A549 (cell line): Measurements from ENCODE around the gene MYOM1. TPM values are rescaled to one million over a fixed set of nuclear protein-coding genes. Genes with fewer than 3 reads are reported as not detected.

ENCODE experiments used
- ATAC-seq, 2 experiments: fragments of 200-7000 bp in 1 of 2; fragments of >200 bp in 1 of 2; cut with Nextera tagmentation in 1 of 2; cut with Tn5 transposase in 1 of 2; 3 replicates each; pipeline versions ENCODE4 v1.8.0 to v1.9.1; 2018 to 2020; ENCODE audit warnings: mild to moderate bottlenecking in 1 of 2, moderate library complexity in 1 of 2
- CTCF ChIA-PET: fragments of 300-600 bp; sonication (Branson Sonifier 250); formaldehyde crosslinking; extraction: SDS; loops from one replicate; lab custom pipeline; 2021; ENCODE audit warnings: antibody characterized with exemption, inconsistent platforms; lab: Yijun Ruan, JAX
- POLR2A ChIA-PET: fragments of 350-600 bp; formaldehyde crosslinking; extraction: SDS; loops from one replicate; lab custom pipeline; 2021; ENCODE audit warnings: antibody characterized with exemption, inconsistent platforms; lab: Yijun Ruan, JAX
- DNase-seq, 2 experiments: peaks; one replicate each; pipeline versions ENCODE4 v3.0.0 to v3.0.0-alpha.2; 2011 to 2016; ENCODE audit warnings: low read depth in 1 of 2, low spot score in 1 of 2
- FAIRE-seq: peaks from 2 replicates; lab custom pipeline; 2011; peaks lifted over from hg19 to GRCh38; lab: Jason Lieb, UNC
- H3K27ac ChIP-seq, 2 experiments: fragments of >200 bp; sonication (Bioruptor Twin); formaldehyde crosslinking; 3 replicates each; pipeline ENCODE4 v1.5.1; 2016 to 2017
- H3K4me1 ChIP-seq: fragments of >200 bp; sonication (Bioruptor Twin); formaldehyde crosslinking; 3 replicates; pipeline ENCODE4 v1.6.1; 2016
- H3K4me2 ChIP-seq: fragments of >200 bp; sonication (Bioruptor Twin); formaldehyde crosslinking; 3 replicates; pipeline ENCODE4 v1.6.1; 2016
- H3K4me3 ChIP-seq: fragments of >200 bp; sonication (Bioruptor Twin); formaldehyde crosslinking; 3 replicates; pipeline ENCODE4 v1.5.1; 2016
- H3K9me3 ChIP-seq: fragments of >200 bp; sonication (Bioruptor Twin); formaldehyde crosslinking; 3 replicates; pipeline ENCODE4 v1.6.1; 2016
- ATOH8 ChIP-seq: fragments of 250-450 bp; sonication (Bioruptor Pico); IDR thresholded peaks from 2 replicates; pipeline ENCODE4 v1.5.0; 2020; ENCODE audit warnings: low read depth, mild to moderate bottlenecking, moderate library complexity
- BCL3 ChIP-seq: fragments of >200 bp; sonication (Bioruptor Twin); formaldehyde crosslinking; IDR thresholded peaks from 3 replicates; pipeline ENCODE4 v1.6.1; 2016
- BHLHE40 ChIP-seq: IDR thresholded peaks from 2 replicates; pipeline ENCODE4 v1.6.1; 2012; ENCODE audit warnings: low read depth, low read length, inconsistent platforms
- CBX2 ChIP-seq: fragments of 200-600 bp; sonication (generic); IDR thresholded peaks from 2 replicates; pipeline ENCODE4 v1.6.1; 2016; ENCODE audit warnings: low read depth, mild to moderate bottlenecking, borderline replicate concordance
- CEBPB ChIP-seq, 2 experiments: fragments of >200 bp in 1 of 2; sonication (Bioruptor Twin) in 1 of 2; formaldehyde crosslinking in 1 of 2; IDR thresholded peaks; 2 replicates each; pipeline ENCODE4 v1.6.1; 2012 to 2016
- CHD2 ChIP-seq: fragments of 150-350 bp; IDR thresholded peaks from 2 replicates; pipeline ENCODE4 v1.6.1; 2014; ENCODE audit warnings: low read length; ENCODE audit not compliant: partially characterized antibody
- CTCF ChIP-seq: fragments of >200 bp; sonication (Bioruptor Twin); formaldehyde crosslinking; IDR thresholded peaks from 3 replicates; pipeline ENCODE4 v1.5.1; 2016
- EHMT2 ChIP-seq: fragments of 200-600 bp; sonication (generic); IDR thresholded peaks from 2 replicates; pipeline ENCODE4 v1.6.1; 2016; ENCODE audit warnings: antibody characterized with exemption, low read depth, mild to moderate bottlenecking, moderate library complexity
- EP300 ChIP-seq, 2 experiments: fragments of >200 bp; sonication (Bioruptor Twin); formaldehyde crosslinking; IDR thresholded peaks; 2 replicates in 1 of 2; 3 replicates in 1 of 2; pipeline ENCODE4 v1.6.1; 2016 to 2017
- ESRRA ChIP-seq: fragments of 150-350 bp; IDR thresholded peaks from 2 replicates; pipeline ENCODE4 v1.6.1; 2014; ENCODE audit warnings: mild to moderate bottlenecking, low read length, borderline replicate concordance
- FOSL2 ChIP-seq, 2 experiments: fragments of 450-650 bp in 1 of 2; fragments of >200 bp in 1 of 2; sonication (Bioruptor Twin) in 1 of 2; formaldehyde crosslinking; IDR thresholded peaks; 2 replicates each; pipeline versions ENCODE4 v1.5.0 to v1.6.1; 2016 to 2020; ENCODE audit warnings: mild to moderate bottlenecking in 1 of 2, moderate library complexity in 1 of 2
- FOXS1 ChIP-seq: fragments of 250-450 bp; sonication (Bioruptor Pico); IDR thresholded peaks from 2 replicates; pipeline ENCODE4 v1.5.0; 2020; ENCODE audit warnings: mild to moderate bottlenecking, moderate library complexity
- GATA3 ChIP-seq: IDR thresholded peaks from 2 replicates; pipeline ENCODE4 v1.6.1; 2012; ENCODE audit warnings: borderline replicate concordance
- HMGXB4 ChIP-seq: fragments of 250-450 bp; sonication (Bioruptor Pico); IDR thresholded peaks from 2 replicates; pipeline ENCODE4 v1.5.0; 2021; ENCODE audit warnings: mild to moderate bottlenecking, moderate library complexity, borderline replicate concordance
- HOXA7 ChIP-seq: fragments of 250-450 bp; sonication (Bioruptor Pico); IDR thresholded peaks from 2 replicates; pipeline ENCODE4 v1.5.0; 2020; ENCODE audit warnings: mild to moderate bottlenecking, moderate library complexity
- HOXB5 ChIP-seq: fragments of 250-450 bp; sonication (Bioruptor Pico); IDR thresholded peaks from 2 replicates; pipeline ENCODE4 v1.5.0; 2020; ENCODE audit warnings: mild to moderate bottlenecking, moderate library complexity
- MAFK ChIP-seq: fragments of 450-650 bp; IDR thresholded peaks from 2 replicates; pipeline ENCODE4 v1.6.1; 2014; ENCODE audit not compliant: partially characterized antibody
- NFE2L2 ChIP-seq: fragments of 150-350 bp; conservative IDR thresholded peaks from 2 replicates; pipeline ENCODE4 v1.6.1; 2014; ENCODE audit warnings: low read length
- PHF8 ChIP-seq: fragments of 200-600 bp; sonication (generic); IDR thresholded peaks from 2 replicates; pipeline ENCODE4 v1.6.1; 2016; ENCODE audit warnings: low read depth, mild to moderate bottlenecking, antibody characterized with exemption, moderate library complexity, borderline replicate concordance
- RFX5 ChIP-seq: fragments of 450-650 bp; IDR thresholded peaks from 2 replicates; pipeline ENCODE4 v1.7.1; 2014; ENCODE audit warnings: antibody characterized with exemption, mild to moderate bottlenecking, moderate library complexity
- TP53 ChIP-seq: fragments of 250-450 bp; sonication (Bioruptor Pico); IDR thresholded peaks from 2 replicates; pipeline ENCODE4 v1.5.0; 2021; ENCODE audit warnings: mild to moderate bottlenecking, moderate library complexity
- ZC3H11A ChIP-seq: fragments of 450-650 bp; IDR thresholded peaks from 2 replicates; pipeline ENCODE4 v1.6.1; 2014; ENCODE audit warnings: antibody characterized with exemption, mild to moderate bottlenecking
- ZSCAN20 ChIP-seq: fragments of 250-450 bp; sonication (Bioruptor Pico); IDR thresholded peaks from 2 replicates; pipeline ENCODE4 v1.8.0; 2022; ENCODE audit warnings: mild to moderate bottlenecking, moderate library complexity
- WGBS: methylation state at CpG from one replicate; pipeline ENCODE4 v1.1.6; 2017; ENCODE audit errors: missing lambda C conversion rate; 5-methylcytosine and 5-hydroxymethylcytosine counted together
- polyA plus RNA-seq, 4 experiments: library from polyadenylated mRNA; depleted of rRNA in 3 of 4; stranded (reverse); fragments of >200 nt; fragmentation: RNase III in 1 of 4; extraction: RNeasy Plus Mini Kit Qiagen cat#74134 plus additional on column Dnase treatment in 1 of 4; gene quantifications; 2 replicates in 3 of 4; 3 replicates in 1 of 4; pipeline ENCODE4 v1.2.3, GENCODE V29; 2011 to 2017

MYOM1 gene
- polyA plus RNA-seq, 2 of the 4 experiments (the other 2 are of a cell fraction) = 0.18 to 0.30 TPM

- no peak for TF ChIP-seq NFE2L2
- no peak for TF ChIP-seq EP300 (IDR thresholded peaks at IDR 0.05)
- TF ChIP-seq CBX2 = no peak
- TF ChIP-seq ESRRA = no peak
- no peak for TF ChIP-seq RFX5
Observed at GRCh38 chr18:3255611-3256165, 35.9 kb upstream of the MYOM1 start (continued).

GRCh38 chr18:3254725-3255124 lies 35.0 kb upstream of the MYOM1 start:
- H3K4me1 ChIP-seq = peaks cover 58% of the 10 kb centered on the region
- FAIRE-seq (no peak), DNase-seq (no peak), ATAC-seq (no peak)
- ChIA-PET CTCF (interaction anchor here (1.8 kb wide), 1 partner anchor 339 kb away, joined by 7 read pairs; no protein-coding TSS in a partner anchor), POLR2A (no interaction called here)
- no peak overlapping the region for H3K4me2 ChIP-seq
- WGBS = 89% methylated on average over 4 of the region's 4 CpGs
- TF ChIP-seq MAFK (no peak), HOXA7 (CRISPR knock-in tag) (no peak), TP53 (CRISPR knock-in tag) (no peak), GATA3 (no peak), EHMT2 (no peak), BHLHE40 (no peak), ZC3H11A (no peak), RFX5 (no peak), FOXS1 (CRISPR knock-in tag) (no peak), BCL3 (no peak), FOSL2 (IDR thresholded peaks at IDR 0.05) (no peak), FOSL2 (CRISPR knock-in tag; IDR thresholded peaks at IDR 0.05) (no peak), HMGXB4 (CRISPR knock-in tag) (no peak), CEBPB (IDR thresholded peaks at IDR 0.05) (no peak), ATOH8 (no peak), ZSCAN20 (CRISPR knock-in tag) (no peak), HOXB5 (no peak), NFE2L2 (no peak), CTCF (no peak), PHF8 (no peak), CHD2 (no peak)
- H3K27ac ChIP-seq = no peak overlapping the region
- no peak overlapping the region for H3K4me3 ChIP-seq
- no peaks in the 10 kb centered on the region for H3K9me3 ChIP-seq
